GM18508 (cell line): ENCODE results near the gene DLG2.
A peak's percentile ranks its signal among the peaks of the same experiment; 100 is the strongest.

Experiments
- ATAC-seq: cut with Tn5 transposase; IDR thresholded peaks from one replicate; pipeline ENCODE4 v1.9.1; 2021; ENCODE audit warnings: moderate number of reproducible peaks; ENCODE audit not compliant: insufficient read depth, unreplicated experiment

DLG2 gene

DNA sequence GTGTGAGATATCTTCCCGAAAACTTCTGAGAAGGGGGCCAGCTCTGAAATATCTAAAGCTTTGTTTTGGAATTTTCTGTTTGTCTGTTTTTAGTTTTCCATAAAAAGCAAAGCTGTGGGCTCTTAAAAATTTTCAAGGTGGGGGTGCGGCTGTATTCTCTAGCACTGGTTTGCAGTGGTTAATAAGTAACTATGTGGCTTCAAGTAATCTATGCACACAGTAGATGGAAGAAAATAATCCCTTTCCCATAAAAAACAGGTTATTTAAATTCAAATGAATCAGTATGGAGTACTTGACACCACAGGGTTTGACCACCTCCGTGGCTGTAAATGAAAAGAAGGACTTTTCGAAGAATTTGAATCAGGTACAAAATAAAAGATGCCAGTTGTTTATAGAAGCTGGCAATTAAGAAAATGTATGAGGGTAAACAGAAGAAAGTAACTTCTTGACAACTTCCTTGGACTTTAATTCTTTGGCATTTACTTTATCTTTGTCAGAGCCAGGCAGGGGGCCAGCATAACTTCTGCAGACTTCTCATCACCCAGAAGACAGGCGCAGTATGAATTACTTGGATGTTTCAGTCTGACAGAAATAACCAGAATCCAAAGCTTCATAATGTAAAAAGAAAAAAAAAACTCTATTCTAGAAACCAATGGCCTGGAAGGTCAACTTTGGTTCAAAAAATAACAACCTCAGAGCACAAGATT lies 981.0 kb downstream of the DLG2 start:
- ATAC-seq: no peak

DNA sequence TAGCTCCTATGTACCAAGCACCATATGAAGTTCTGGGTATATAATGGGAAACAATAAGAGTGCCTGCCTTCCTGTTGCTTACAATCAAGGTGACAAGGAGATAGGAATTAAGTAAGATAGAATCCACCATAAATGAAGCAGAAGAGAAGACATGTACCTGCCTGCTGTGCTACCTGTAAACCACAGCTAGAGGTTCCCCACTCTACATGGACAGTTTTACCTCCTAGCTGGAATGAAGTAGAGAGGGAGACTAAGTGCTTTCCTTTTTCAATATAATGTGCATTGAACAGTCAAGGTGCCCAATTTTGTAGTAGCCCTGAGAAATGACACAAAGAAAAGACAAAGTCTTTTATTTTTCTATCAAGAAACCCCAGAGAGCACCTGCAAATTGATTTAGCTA lies 984.6 kb downstream of the DLG2 start:
- no peak for ATAC-seq

DNA sequence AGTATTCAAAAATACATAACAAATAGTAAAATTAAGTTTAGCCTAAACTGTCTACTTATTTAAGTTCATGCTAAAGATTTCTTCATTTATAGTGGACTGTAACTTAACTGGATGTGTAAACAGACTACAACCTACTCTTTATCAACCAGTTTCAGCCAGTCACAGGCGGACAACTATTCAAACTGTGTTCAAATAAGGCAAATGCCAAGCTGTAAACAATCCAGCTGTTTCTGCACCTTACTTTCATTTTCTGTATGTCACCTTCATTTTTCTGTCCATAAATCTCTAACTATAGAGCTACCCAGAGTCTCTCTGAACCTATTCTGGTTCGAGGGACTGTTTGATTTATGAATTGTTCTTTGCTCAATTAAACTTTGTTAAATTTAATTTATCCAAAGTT lies 992.8 kb downstream of the DLG2 start:
- no peak for ATAC-seq

DNA sequence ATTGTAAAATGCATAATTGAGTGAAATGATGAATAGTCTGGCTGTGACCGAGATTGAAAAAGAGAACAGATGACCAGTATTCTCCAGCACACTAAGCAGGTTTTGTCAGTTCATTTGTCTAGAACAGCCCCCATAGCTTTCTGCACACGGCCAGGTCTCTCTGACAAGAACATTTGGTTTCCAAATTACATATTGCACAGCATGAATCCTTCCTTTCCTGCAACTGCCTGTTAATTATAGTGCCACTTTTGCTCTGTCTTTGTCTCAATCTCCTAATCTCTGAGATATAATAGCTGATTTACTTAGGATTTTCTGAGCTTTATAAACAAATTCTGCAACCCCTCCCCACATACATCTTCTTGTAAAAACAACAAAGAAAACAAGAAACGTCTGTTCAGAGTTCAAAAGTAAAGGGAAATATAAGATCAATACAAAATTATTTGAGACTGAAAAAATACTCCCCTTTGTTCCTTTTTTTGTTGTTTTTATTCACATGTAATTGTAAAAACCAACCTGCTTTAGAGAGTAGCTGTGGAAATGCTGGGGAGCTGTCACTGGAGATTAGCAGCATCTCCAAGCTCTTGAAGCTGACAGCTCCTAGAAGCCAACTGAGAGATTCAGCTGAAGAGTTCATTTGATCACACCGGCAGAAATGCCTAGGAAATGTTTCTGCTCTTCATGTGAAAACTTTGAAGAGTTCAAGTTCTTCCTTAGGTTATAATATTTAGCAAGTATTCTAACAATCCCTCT lies 998.1 kb downstream of the DLG2 start:
- no peak for ATAC-seq

DNA sequence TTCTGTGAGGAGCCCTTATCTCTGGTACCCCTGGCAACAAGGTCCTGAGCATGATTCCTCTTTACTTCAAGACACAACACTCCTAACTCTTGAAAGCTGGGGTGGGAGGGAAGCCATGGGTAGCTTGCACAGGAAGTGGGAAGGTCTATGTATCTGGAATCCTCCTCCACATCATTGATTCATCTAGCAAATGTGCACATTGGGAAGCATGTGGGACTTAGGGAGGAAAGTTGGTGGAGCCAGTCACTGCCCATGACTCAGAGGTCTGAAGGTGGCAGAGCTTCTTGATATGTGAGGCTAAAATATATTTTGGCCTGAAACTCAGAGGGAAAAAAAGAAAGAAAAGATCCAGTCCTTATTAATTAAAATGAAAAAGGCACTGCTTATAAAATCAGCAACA lies 1000.9 kb downstream of the DLG2 start:
- ATAC-seq: no peak

DNA sequence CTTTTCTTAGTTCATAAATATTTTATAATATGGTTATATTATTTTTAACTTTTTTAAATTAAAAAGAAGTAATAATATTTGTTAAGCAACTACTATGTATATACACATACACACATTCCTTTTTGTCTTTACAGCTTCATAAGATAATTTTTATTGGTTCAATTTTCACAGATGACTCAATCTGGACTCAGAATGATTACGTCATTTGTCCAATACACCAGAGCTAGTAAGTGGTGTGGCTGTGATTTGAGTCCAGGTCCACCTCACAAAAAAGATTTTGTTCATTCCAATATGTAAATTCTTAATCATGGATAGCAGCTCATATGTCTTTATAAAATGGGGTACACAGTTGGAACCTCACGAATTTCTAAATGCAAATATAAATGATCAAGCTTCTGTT lies 1014.5 kb downstream of the DLG2 start:
- no peak for ATAC-seq

DNA sequence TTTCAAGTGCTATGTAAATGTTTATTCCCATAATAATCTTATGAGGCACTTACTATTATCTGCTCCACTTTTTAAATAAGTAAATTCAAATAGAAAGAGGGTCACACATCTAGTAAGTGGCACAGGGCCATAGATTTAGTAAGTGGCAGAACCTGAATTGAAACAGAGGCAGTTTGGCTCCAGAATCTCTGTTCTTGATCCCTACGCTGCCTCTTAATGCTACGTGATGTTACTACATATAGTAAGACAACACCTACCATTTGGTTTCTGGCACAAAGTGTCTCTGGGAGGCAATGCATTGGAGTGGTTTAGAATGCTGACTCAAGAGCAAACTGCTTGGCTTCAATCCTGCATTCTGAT lies 1018.3 kb downstream of the DLG2 start:
- ATAC-seq: no peak

DNA sequence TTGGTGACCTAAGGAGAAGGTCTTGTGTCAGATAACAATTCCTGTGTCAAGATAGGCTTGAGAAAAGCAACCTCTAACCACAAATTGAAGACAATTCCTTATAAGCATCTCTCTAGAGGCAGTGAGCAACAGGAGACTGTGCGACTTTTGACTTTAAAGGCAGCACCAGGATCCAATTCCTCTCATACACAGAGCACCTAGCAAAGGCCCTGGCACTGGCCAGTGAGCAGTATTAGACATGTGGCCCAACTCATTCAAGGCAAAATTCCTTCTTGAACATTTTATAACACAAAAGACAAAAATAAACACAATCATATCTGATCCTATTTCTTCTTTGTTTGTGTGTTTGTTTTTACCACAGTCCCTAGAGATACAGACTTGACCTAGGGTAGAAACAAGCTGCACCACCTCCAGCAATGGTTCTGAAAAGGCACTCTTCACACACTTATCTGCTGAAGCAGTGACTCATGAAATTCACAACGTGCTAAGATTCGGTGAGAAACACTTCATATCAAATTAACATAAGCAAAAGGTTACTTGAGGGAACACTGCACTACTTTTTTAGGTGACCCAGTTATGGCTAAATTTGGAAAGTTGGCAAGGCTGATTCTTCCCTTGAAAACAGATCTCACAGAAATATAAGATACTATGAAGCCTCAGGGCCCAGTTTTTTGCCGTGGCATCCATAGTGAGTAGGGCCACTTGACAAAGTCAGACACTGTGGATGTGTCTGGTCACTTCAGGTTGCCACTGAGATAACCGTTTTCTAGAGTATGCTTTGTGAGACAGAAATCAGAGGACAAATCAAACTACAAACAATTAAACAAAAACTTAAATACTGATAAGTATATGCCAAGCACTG lies 1018.9 kb downstream of the DLG2 start:
- ATAC-seq: no peak

DNA sequence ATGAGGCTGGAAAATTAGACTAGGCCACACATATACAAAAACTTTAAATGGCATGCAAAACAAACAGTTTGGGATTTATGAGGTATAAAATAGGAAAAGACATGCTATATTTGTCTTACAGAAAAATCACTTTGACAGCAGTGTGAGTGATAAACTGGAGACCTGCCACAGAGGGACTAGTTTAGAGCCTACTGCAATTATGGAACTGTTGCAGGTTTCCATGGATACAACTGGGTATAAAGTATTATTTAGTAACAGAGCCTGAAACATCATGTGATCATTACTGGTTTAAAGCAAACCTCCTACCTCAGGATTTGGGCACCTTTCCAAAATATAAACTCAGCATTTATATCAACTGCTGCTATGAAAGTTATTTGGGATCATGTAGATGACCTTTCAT lies 1032.5 kb downstream of the DLG2 start:
- ATAC-seq: no peak

DNA sequence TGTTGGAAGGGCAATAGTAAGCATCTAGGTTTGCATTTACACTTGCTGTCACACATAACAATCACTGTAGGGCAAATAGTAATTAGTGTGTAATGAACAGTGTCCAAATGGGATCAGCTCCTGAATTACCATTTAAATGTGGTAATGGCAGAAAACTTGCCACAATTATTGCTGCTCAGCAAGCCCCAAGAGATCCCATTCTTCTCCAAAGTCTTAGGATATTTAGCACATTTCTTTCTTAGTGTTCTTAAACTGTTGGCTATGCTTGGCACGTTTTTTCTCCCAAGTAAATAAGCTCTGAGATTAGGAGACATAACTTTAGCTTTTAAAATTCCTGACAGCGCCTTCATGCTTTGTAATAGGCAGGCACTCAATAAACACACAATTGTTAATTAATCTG lies 1037.0 kb downstream of the DLG2 start:
- no peak for ATAC-seq

DNA sequence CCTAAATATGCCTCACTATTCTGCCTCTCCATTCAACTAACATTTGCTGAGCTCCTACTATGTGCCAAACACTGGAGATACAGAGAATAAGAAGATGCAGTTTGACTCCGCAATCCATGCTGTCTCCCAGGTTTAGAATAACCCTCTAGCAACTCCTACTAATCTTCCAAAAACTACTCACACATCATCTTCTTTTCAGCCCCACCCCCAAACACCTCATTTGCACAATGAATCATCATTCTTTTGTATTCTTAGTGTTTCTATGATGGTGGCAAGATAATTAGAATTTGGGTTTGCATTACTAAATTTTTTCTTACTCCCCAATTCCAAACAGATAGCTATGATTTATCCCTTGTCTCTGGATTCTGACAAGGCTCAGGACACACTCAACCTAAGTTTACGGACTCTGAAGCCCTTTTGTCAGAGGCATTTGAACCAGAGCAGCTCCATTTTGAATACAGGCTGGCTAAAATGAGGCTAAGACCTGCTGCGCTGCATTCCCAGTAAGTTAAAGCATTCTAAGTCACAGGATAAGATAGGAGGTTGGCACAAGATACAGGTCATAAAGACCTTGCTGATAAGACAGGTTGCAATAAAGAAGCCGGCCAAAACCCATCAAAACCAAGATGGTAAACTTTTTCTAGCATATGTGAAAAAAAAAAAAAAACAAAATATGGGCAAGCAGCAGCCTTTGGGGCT lies 1038.9 kb downstream of the DLG2 start:
- ATAC-seq: no peak

DNA sequence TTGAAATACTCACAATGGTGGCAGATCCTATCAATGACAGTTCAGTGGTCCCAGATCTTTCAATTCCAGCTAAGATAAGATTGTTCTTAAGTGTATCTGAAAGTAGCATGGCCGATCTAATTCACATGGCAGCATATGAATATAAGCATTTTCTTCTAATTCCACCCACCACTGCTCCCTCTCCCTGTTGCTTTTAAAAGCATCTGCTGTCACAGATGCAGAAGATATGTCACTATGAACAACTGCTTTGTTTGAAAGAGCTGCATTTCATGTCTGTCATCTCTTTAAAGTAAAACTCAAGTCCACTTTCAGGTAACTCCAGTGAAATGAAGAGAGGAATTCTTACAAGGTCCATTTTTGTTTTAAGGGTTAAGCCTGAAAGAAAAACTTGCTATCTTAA lies 1044.0 kb downstream of the DLG2 start:
- no peak for ATAC-seq

DNA sequence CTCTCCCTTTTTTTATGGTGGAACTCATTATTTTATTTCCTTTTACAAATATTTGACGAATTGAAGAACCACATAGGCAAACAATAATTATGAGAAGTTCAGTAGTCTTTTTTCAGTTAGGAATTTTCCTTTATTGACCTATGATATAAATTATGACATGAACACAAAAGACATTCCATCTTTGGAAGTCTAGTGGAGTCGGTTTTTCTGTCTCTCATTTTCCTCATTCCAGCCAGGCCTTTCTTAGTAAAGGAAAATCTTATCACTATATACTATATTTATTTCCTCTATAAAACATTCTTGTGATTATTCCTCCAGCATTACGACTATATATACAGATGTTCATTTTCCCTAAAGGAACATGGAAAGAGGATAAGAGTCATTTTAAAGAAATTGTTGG lies 1046.1 kb downstream of the DLG2 start:
- ATAC-seq: no peak

DNA sequence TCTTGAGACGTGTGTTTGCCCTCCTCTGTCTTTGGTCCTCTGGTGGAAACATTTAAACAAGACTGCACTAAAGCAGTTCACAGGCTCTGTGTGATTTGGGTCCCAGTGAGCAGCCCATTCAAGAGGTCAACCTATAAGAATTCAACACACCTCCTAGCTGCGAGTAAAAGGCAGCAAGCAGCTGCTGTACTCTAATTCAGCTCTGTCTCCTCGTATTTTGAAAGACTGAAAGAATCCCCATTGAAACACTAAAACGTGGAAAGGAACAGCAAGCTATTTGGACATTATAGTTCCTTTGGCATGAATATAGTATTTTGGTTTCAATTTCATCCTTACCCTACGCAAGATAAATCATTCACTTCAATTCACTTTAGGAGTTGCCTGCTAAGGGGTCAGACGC lies 1046.7 kb downstream of the DLG2 start:
- no peak for ATAC-seq

DNA sequence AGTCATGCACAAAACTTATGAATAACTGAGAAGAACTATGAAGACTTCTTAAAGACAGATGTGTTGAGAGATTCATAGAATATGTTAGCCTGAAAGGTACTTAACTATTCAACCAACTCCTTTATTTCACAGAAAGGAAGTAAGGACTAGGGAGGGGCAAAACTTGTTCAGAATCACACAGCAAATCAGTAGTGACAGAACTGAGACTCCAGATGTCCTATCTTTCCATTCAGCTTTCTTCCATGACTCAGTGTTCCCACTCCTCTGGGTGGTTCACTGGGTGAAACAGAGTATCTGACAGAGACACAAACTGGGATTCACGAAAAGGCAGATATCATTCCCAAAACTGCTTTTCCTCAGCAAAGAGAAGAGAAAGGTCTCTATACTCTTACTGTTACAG lies 1053.3 kb downstream of the DLG2 start:
- no peak for ATAC-seq

DNA sequence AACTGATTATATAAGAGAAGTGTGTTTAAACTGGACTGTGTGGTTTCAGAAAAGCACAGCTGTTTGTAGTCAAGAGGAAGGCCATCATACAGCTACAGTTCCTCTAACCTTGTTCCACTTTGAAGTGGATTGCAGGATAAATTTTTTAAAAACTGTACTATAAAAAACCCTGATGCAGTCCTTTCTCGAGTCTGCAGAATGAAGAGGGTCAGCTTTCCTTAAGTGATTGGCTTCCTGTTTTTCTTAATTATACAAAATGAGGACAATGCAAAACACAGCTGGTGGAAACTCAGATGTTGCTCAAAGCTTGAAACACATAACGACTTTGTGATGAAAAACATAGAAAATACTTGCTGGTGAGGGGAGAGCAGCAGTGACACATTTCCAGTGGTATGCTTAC lies 1060.5 kb downstream of the DLG2 start:
- no peak for ATAC-seq

DNA sequence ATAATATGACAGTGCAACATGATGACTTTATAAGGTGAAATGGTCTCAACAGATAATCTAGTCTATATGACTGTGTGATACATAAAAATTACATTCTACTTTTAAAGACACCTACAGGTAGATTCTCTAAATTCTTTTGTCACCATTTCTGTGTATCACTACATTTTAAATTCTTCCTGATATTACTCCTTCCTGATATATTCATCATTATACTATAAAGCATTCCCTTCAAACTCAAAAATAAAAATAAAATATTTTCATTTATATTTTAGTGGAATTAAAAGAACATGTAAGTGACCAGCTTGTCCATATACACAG lies 1062.3 kb downstream of the DLG2 start:
- no peak for ATAC-seq

DNA sequence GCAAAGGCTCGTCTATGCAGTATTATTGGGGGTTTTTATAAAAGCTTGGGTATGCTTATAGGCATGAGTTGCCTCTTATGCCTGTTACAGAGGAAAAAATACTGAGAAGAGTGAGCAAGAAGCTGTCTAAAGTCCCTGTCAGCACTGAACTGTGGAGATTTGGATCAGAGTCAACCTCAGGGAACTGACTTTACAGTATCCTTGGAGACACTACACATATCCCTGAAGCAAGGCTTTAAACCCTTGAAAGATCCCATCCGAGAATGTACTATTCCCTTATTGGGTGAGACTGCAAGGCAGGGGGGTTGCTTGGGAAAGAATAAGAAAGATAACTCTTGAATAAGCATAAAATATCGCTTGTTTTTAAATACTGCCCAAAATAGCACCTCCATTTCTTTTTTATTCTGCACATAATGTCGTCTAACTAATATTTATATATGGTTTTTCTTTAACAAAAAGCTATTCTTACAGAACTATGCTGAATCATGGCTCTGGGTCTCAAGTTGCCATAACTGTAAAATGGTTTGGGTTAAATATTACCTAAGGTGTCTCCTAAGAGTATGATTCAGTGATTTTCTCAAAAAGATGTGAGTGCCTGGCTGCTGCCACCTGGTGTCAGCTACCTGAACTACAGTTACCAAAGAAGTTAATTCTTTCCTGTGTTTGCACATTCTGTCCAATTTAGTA lies 1062.8 kb downstream of the DLG2 start:
- peak; percentile 97 for ATAC-seq

DNA sequence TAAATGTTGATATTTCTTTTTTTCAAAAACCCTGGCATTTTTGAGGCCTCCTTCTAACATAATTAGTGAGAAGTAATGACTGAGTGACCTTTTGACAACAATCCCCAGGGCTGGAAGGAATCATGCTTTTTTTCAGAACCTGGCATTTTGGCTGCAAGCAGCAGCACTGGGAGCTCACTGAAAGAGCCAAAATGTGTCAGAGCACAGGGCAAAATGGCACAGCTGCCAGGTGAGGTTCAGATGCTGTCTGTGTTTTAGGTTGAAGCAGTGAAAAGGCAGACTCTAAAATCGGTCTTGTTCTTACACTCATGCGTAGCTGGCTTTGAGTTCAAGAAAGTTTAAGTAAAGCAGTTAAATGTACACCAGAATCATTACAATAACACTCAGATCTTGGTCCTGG lies 1063.8 kb downstream of the DLG2 start:
- no peak for ATAC-seq

DNA sequence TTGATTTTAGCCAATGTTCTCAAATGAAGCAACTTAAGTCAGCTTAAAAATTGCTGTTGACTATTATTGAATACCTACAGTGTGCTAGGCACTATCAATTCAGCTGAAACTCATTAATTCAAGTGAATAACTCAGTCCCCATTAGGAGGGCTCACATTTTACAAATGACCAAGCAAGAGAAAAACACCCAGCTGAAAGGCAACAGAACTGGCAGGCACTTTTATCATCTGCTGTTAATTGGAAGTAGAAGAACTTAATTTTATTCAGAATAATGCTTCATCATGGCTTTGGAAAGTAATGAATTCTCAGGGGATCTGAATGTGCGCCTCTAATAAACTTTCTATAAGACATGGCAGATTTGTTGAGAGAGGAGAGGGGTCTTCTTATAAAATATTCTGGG lies 1066.9 kb downstream of the DLG2 start:
- no peak for ATAC-seq
